HG03280 (cell line): ENCODE measurements around the gene ZNF771.
"Not testable (repeated sequence)": the region's sequence is repeated elsewhere in the genome, so short reads cannot be mapped to it uniquely, and the experiment has no call there.

Experiments
- ATAC-seq: cut with Tn5 transposase; IDR thresholded peaks from one replicate; pipeline ENCODE4 v1.9.1; 2021; ENCODE audit warnings: mild to moderate bottlenecking, moderate library complexity; ENCODE audit not compliant: unreplicated experiment

Gene ZNF771

GRCh38 chr16:30429678-30430427 is 22.4 kb downstream of the ZNF771 start, which contains the start of gene DCTPP1:
Gene DCTPP1, minus strand, starts transcription at chr16:30430030. Its CDS starts 50 bp downstream, at chr16:30429980.
- ATAC-seq: peak; percentile 96

GRCh38 chr16:30430428-30430970 is 23.1 kb downstream of the ZNF771 start:
- ATAC-seq: peak; percentile 6

GRCh38 chr16:30434852-30435251 is 27.4 kb downstream of the ZNF771 start:
- no peak for ATAC-seq

GRCh38 chr16:30437511-30438046 is 30.2 kb downstream of the ZNF771 start:
- ATAC-seq: no peak

GRCh38 chr16:30438835-30439234 is 31.4 kb downstream of the ZNF771 start:
- ATAC-seq: no peak

- no peak for ATAC-seq
Measured at GRCh38 chr16:30439720-30440348, 32.4 kb downstream of the ZNF771 start.

- no peak for ATAC-seq
Measured at GRCh38 chr16:30443631-30444030, 36.2 kb downstream of the ZNF771 start.

- ATAC-seq: no peak
Measured at GRCh38 chr16:30444231-30445148, 37.1 kb downstream of the ZNF771 start.

- ATAC-seq: no peak
Measured at GRCh38 chr16:30445149-30445407, 37.7 kb downstream of the ZNF771 start.

GRCh38 chr16:30445408-30446202 is 38.2 kb downstream of the ZNF771 start, which contains the start of gene SEPHS2:
Gene SEPHS2, minus strand, starts transcription at chr16:30445874. Its CDS starts 147 bp downstream, at chr16:30445727.
- ATAC-seq: peak; percentile 87

GRCh38 chr16:30446203-30446595 is 38.8 kb downstream of the ZNF771 start:
- ATAC-seq: no peak

GRCh38 chr16:30447512-30448226 is 40.3 kb downstream of the ZNF771 start:
- no peak for ATAC-seq

GRCh38 chr16:30449116-30449435 is 41.7 kb downstream of the ZNF771 start:
- ATAC-seq: no peak

- not testable (repeated sequence) for ATAC-seq
Measured at GRCh38 chr16:30452709-30453580, 45.5 kb downstream of the ZNF771 start.

- no peak for ATAC-seq
Measured at GRCh38 chr16:30456302-30456701, 48.9 kb downstream of the ZNF771 start.

GRCh38 chr16:30457256-30457655 is 49.9 kb downstream of the ZNF771 start:
- ATAC-seq: no peak

- no peak for ATAC-seq
Measured at GRCh38 chr16:30457743-30458560, 50.5 kb downstream of the ZNF771 start.
